Activated CD4-positive, alpha-beta T cell treated with anti-CD3 and anti-CD28 coated beads, Interleukin-2, amount 50 U/mL, for 4 hours (primary cell): ENCODE data around the gene TTC29.
A peak's percentile ranks its signal among the peaks of the same experiment; 100 is the strongest.

Experiments used
- DNase-seq, 2 experiments: peaks; one replicate each; pipeline ENCODE4 v3.0.0-alpha.2; 2020

The TTC29 gene, protein sequence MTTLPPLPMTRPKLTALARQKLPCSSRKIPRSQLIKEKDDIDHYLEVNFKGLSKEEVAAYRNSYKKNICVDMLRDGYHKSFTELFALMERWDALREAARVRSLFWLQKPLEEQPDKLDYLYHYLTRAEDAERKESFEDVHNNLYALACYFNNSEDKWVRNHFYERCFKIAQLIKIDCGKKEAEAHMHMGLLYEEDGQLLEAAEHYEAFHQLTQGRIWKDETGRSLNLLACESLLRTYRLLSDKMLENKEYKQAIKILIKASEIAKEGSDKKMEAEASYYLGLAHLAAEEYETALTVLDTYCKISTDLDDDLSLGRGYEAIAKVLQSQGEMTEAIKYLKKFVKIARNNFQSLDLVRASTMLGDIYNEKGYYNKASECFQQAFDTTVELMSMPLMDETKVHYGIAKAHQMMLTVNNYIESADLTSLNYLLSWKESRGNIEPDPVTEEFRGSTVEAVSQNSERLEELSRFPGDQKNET

DNA sequence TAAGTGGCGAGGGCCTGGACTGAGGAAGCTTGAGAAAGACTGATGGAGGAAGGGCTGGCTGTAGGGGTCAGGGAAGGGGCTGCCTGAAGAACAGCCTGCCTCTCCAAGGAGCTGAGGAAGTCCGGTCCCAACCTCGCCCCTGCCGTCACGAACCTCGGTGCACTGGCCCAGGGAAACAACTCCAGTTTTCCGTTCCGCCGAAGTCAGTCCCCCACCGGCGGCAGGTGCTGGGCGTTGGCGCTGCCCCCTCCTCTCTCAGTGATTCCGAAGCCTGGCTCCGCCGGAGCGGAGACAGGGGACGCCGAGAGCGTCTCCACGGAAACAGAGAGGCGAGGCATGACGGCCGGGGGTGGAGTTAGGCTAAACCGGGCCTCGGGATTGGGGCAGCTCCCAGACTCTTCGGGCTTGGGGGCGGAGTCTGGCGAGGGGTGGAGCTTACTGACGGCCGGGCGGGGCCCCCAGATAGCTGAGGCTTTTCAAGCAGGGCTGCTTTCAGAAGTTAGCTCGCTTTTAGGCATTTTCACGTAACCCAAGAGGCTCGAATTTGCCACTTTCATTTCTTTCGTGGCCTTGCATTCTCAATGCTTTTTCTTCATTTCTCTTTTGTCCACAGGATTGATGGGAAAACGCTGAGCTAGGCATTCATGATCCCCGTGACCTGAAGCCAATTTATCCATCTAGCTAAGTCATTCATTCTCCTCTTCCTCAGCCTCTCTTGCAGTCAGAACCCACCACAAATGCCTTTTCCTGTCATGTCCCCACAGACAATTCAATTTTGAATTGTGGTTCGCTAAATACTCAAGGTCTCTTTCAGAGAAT, at the start of gene TTC29:
TTC29 (minus strand) TSS at position 309 of the 819 bp plus-strand sequence. CDS start 5,969 bp downstream, outside the sequence.
- DNase-seq, result peak; percentile 80 to 82

DNA sequence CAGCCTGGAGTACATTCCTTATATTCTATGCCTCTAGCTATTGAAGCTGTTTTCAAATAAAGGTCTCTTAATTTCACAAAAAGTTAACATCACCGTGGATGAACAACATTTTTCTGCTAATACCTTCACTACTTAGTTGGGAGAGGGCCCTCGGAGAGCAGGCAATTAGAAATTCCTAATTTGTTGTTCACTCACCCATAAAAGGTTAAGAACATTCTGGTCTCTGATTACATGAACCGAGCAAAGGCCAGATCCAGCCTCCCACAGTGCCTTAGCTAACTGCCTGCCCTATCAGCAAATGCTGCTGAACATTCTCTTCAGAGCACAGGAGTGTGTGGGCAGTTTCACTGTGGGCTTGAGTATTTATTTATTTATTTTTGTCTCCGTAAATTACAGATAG, 36.0 kb upstream of the TTC29 start:
- no peak for DNase-seq

DNA sequence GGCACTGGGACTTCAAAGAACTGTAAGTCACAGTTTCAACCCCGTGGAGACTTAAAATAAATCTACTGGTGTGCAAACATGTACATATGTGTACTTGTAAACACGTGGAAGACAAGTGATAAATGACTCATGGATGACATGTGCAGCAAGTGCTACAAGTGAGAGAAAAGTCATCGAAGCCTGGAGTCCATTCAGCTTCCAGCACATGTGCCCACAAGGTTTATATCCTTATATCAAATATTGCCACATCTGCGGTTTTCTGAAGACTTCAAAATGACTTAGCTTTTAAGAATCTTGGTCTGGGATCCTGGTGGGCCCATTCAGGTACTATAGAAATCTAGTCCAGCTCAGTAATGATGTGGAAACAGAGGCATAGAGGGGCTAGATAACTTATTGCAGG, 33.0 kb upstream of the TTC29 start:
- DNase-seq, result no peak

DNA sequence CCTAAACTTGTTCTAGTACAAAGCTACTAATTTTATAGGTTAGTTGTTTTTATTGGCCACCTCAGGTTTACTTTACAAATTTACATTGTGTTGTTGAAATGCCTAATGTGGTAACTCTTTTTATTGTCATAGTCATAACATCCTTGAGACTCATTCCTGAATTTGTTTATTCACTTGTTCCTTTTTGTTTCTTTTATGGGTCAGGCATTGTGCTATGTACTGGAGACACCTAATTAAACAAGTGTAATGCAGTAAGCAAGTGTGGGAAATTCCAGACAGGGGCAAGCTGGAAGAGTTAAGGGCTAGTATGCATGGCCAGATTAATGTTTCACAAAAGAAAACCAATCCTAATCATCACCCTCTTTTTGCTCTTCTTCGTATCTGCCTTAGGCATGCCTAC, 30.5 kb upstream of the TTC29 start:
- DNase-seq, result no peak

DNA sequence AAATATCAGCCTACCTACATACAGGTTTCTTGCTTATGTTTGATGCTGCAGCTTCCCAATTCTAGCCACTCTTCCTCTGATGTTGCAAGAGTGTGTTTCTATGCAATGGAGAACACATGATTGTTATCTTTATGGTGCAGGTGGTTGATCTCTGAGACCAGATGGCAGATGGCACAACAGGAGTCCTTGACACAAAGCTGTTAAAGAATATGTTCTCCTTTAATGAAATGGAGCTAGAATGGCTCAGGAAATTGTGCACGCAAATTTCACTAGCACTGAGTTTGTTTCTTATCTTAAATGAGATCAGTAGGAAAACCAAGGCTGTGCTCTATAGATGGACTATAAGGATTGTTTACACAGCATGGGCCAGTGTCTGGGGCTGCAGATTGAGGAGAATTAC, 29.9 kb upstream of the TTC29 start:
- DNase-seq, result no peak

DNA sequence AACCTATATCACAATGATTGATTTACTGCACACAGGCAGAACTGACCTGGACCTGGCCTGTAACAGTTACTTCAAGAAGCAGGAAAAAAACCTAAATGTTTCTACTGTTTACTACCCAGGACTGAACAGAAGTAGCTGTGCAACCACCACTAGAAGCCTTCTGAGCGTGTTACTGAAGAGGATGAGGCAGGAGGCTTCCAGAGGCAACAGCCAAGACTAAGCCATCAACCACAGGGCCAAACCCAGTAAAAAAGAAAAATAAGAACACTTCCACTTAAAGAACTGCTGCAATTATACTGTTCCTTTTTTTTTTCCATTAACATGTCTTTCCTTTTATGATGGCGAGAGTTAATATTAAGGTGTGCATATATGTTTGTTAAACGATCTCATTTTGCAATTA, 29.4 kb upstream of the TTC29 start:
- DNase-seq, result no peak

DNA sequence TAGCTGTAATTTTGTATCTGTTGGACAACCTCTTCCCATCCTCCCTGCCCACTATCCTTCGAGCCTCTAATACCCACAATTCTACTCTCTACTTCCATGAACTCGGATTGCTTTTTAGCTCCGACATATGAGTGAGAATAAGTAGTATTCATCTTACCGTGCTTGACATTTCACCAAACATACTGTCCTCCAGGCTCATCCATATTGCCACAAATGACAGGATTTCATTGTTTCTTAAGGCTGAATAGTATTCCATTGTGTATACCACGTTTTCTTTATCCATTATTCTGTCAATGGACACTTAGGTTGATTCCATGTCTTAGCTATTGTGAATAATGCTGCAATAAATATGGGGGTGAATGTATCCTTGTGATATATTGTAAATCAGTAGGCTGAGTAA, 26.4 kb upstream of the TTC29 start:
- no peak for DNase-seq

DNA sequence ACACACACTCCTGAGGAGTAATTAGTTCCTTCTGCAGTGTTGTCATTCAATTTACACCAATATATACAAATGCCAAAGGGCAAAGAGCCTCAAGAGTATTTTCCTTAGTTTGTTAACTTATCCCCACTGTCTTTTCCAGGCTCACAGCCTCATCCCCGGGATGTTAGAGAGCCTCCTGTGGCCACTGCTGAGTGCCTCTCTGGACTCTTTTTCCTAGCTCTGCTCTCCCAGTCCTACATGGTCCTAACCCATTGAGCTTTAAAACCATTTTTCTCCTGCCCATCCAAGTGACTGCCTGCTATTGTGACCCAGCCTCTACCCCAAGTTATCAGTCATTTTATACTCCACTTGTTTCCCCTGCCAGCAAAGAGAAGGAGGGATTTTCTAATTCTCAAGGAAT, 23.5 kb upstream of the TTC29 start:
- no peak for DNase-seq

DNA sequence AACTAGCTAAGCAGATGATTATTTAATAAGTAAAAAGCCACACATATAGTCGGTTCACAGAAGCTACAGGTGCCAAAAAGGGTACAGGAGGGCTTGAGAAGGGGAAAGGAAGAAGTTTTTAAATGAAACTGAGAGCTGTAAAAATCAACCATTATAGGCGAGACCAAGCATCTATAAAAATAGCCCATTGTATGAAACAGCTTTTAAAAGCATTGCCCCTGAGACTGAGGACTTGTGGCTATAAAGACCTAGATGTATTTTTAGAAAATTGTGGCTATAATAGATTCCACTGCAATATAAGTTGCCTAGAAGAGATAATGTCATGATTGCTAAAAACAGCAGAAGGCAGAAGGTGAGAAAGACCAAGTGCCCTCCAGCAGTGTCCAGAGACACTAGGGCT, 15.0 kb upstream of the TTC29 start:
- DNase-seq, result no peak

DNA sequence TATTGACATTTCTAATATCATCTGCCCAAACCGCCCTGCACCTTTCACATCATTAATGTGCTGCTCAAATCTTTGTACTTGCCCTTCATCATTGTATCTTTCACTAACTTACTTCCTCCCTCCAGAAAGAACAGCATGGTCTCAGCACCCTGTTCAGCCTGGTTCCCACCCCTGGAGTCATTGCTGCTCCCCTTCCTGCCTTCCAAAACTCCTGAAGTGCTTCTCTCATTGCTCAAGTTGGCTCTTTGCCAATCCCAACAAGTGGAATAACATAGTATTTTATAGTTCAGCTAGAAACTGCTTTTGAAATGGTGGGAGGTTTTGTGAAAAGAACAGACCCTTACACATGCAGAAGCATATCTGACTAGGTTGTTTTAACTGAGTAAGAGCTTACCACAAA, 14.0 kb upstream of the TTC29 start:
- no peak for DNase-seq

DNA sequence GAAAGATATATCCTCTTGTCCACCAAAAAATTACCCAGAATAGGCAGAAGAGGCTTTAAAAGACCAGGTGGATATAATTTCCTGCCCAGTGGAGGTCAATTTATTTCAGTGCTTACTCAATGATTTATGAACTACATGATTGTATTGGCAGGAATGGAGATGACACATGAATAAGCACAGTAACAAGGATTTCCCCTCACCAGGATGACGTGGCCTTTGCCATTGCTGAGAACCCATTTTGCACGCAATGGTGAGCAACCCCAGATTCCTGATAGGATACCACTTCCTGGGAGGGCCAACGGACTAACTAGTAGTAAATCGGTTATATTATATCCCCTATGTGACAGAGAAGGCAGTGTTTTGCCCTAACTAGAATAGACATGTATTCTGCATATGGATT, 11.6 kb upstream of the TTC29 start:
- no peak for DNase-seq

DNA sequence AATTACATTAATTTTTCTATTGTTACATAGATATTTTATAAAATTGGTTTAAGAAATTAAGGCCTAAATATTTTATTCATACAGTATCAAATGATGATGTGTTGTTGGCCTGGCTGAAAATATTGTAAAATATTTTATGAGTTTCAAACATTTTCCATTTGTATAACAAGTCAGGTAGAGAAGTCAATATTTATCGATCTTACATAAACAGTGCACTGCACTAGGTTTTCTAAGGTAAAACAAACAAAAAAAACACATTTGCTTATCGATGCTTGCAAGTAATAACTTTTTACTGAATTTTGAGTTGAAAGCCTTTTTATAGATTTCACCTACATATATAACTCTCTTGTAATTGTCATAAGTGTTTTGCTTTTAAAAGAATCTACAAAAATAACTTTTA, 7.2 kb upstream of the TTC29 start:
- no peak for DNase-seq

DNA sequence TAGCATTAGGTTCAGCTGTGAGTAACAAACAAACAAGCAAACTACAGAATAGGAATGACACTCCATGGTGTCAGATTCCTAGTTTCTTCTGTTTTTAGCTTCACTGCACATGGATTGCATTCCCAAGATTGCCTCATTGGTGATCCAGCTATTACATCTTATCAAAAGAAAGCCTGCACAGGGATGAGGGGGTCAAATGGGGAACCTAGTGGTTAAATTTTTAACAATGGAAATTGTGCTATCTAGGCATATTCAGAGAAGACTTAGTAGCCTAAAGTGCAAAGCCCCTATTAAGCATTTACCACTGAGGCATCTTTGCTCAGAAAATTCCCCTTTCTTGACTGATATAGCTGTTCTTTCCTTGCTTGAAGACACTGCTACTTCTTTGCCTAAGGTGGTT, 3.9 kb upstream of the TTC29 start:
- no peak for DNase-seq

DNA sequence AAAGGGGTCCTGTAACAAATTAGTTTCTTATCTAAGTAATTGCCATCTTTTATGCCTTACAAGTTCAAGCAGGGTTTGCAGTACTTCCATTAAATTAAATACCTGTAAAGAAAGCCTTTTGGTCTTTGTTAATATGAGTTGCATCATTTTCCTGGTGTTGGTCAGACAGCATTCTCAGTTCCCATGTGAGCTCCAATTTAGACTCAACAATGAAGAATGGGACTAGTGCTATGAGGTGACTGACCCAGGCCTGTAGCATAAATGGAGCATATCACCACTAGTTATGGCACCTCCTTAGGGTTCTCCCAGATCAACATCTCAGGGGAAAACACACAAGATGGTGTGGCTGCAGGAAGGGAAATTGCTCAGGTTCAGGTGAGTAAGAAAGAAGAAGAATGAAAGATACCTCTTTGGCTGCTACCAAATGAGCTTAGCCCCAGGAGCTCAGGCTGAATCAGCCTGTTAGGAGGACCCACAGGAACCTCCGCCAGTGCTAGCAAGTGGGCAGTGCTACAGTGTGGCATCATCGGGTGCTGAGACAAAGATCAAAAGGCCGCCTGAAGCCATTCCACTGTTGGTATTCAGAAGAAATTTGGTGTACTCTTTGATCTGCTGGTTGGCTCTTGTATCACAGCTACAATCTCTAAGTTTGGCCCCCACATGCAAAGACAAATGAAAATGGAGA, 1.8 kb downstream of the TTC29 start:
- no peak for DNase-seq

DNA sequence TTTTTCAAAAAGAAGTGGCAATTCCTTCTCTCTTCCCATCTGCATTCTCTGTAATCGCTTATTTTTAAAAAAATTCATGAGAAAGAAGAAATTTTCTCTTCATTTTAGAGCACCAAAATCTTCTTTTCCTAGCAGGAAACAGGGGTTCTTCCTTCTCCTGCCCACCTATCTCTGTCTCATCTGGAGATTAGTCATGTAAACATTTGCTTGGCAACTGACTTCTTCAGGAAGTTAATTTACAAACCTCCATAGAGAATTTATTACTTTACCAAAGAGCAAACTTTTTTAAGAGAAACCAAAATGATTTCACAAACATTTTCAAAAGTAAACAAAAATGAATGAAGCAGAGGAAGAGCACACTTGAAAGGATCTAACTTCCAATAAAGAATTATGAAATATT, 13.5 kb downstream of the TTC29 start:
- DNase-seq, result no peak

DNA sequence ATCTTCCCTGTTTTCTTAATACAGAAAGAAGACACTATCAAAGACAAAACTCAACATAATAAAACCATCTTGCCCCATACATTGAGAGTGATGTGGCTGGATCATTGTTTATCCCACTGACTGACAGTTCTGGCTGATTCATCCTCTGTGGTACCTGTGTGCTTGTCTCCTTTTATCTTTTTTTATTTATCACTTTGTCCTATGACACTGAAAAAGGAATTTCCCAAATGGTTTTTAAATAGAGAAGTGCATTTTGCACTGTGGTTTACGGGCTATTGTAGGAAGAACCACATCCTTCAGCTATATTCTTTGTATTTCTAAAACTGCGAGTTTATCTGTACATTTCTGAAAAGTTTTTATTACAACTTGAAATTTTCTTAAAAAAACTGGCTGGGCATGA, 15.0 kb downstream of the TTC29 start:
- no peak for DNase-seq

DNA sequence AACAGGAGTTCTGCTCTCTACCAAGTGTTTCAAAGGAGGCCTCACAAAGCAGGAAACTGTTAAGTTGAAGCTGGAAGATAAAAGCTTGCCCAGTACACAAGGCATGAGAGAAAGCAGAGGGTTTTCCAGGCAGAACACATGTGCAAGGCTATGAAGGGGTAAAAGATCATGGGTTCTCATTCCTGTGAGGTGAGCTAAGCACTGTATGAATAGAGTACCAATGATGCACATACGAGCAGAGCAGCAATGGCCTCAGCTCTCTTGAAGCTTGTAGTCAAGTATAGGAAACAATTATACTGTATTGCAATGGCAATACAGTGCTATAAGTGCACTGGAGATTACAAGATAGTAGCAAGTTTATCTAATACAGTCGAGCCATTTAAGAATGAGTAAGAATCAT, 18.0 kb downstream of the TTC29 start:
- no peak for DNase-seq

DNA sequence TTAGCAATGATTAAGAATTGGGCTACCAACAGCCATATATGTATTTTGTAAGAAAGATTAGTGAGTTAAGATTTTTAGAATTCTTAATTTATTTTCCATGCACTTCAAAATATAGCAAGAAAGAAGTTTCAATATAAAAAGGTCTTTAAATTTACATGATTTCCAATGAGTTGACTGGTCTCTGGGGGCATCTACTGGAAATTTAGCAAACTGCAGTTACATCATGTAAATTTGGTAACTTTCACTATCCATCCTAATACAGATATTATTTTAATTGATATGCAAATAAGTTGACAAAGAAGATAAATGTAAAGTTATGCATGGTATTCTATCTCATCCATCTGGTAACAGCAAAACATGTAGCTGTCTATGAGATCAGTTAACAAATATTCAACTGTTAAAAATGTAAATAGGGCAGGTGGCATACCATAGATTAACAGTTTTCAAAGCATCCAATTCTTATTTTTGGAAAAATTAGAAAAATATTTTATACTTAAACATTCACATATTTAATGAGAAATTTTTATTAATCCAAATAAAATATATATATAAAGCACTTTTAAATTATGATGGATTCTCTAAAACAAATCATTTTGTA, 29.1 kb downstream of the TTC29 start:
- no peak for DNase-seq

DNA sequence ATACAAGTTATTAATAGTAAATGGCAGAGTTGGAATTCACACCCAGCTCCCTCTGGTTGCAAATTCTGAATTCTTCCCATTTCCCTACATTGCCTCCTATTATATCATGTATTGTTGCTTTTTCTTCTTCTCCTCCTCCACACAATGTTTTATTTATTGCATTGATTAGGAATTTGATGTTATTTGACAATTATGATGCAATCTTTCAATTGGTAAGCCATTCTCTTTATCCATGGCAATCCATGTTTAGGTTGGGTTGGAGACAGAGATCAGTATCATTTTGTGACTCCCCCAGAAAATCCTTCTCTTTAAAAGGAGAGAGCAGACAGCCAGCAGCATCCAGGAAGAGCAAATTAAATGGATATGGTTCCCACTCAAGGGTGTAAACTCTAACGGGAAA, 30.5 kb downstream of the TTC29 start:
- DNase-seq, result no peak

DNA sequence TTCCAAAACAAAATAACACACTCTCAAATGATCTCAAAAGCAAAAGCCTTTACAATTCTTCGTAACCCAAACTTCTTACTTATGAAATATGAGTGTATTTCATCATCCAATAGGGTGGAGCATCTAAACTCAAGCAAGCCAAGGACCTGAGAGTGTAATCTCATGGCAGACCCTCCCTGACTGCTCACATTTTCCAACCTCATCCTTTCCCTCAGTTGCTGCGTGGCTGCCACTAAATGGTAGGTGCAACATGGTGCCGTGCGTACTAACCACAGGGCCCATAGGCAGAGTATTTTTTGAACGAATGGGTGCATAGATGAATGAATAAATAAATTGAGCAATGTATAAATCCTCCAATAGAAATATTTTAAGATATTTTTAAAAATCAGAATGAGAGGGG, 45.4 kb downstream of the TTC29 start:
- DNase-seq, result no peak

DNA sequence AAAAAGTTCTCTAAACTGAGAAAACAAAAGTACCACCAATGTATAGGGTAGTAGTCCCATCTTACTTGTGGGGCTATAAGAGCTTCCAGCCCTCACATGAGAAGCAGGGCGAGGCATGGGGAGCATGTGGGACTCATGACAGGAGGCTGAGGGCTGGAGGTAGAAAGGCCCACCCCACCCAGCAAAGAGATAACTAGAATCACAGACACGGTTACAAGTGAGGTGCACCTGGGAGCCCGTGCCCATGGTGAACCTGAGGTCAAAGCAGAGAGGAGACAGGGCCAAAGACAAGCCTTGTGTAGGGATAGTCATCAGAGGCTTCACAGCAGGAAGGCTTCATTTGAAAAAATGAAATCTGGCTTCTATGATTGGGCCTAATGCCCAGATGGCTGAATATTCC, 55.4 kb downstream of the TTC29 start:
- no peak for DNase-seq

DNA sequence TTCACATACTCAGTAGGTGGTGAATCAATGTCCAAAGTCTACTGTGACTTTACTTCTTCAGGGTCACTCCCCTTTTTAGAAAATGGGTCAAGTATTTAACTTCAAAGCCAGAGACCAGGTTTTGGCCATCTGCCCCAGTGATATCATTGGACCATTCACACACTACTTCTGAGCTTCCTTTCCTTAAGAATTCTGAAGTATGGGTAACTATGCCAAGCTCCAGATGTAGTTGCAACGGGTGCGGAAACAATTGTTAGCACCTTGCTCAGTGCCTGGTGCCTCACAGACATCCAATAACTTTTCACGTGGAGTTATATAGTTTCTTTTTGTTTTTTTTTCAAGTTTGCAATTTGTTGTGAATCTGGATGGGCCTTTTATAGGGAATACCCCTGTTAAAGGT, 62.6 kb downstream of the TTC29 start:
- DNase-seq, result no peak

DNA sequence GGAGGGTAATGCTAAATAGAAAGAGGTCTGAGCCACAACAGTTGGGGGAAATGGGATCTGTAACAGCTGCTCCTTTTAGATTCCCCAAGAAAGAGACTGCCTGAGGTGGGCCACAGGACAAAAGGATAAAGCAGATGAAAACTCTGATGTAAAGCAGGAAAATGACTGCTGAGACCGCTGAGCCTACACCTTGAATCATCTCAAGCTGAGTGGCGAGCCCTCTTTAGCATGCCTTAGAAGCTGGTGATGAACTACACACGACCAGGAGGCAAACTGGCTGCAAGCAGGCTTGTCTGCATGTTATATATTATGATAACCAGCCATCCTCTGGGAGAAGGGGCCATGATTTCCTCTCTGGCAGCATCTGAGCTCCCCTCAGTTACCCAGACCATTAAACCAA, 88.4 kb downstream of the TTC29 start:
- DNase-seq, result no peak
